GM12865 (cell line): Measurements from ENCODE around the gene CEBPA.

ENCODE experiments used
- DNase-seq: peaks from one replicate; pipeline ENCODE4 v3.0.0; 2010; ENCODE audit warnings: low read depth
- H3K4me3 ChIP-seq: 2 replicates; pipeline ENCODE4 v1.5.1; 2011; ENCODE audit warnings: mild to moderate bottlenecking, low read depth, low read length, control low read depth
- TF ChIP-seq, protein P1 (sequence below): IDR thresholded peaks from 2 replicates; pipeline ENCODE4 v1.5.1; 2011; ENCODE audit warnings: low read length, control low read depth, low read depth, inconsistent platforms; ENCODE audit not compliant: insufficient read depth; ENCODE audit errors: missing control alignments

Gene CEBPA

DNA sequence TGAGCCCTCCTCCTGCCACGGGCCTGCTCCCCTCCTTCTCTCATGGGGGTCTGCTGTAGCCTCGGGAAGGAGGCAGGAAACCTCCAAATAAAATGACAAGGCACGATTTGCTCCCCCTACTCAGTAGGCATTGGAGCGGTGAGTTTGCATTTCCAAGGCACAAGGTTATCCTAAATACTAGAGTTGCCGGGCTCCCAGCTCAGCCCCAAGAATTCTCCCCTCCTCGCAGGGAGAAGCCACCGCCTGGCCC is 1.5 kb downstream of the CEBPA start:
- TF ChIP-seq, protein P1, sequence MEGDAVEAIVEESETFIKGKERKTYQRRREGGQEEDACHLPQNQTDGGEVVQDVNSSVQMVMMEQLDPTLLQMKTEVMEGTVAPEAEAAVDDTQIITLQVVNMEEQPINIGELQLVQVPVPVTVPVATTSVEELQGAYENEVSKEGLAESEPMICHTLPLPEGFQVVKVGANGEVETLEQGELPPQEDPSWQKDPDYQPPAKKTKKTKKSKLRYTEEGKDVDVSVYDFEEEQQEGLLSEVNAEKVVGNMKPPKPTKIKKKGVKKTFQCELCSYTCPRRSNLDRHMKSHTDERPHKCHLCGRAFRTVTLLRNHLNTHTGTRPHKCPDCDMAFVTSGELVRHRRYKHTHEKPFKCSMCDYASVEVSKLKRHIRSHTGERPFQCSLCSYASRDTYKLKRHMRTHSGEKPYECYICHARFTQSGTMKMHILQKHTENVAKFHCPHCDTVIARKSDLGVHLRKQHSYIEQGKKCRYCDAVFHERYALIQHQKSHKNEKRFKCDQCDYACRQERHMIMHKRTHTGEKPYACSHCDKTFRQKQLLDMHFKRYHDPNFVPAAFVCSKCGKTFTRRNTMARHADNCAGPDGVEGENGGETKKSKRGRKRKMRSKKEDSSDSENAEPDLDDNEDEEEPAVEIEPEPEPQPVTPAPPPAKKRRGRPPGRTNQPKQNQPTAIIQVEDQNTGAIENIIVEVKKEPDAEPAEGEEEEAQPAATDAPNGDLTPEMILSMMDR, result no peak
- DNase-seq, result no peak
- no peak overlapping the region for H3K4me3 ChIP-seq

DNA sequence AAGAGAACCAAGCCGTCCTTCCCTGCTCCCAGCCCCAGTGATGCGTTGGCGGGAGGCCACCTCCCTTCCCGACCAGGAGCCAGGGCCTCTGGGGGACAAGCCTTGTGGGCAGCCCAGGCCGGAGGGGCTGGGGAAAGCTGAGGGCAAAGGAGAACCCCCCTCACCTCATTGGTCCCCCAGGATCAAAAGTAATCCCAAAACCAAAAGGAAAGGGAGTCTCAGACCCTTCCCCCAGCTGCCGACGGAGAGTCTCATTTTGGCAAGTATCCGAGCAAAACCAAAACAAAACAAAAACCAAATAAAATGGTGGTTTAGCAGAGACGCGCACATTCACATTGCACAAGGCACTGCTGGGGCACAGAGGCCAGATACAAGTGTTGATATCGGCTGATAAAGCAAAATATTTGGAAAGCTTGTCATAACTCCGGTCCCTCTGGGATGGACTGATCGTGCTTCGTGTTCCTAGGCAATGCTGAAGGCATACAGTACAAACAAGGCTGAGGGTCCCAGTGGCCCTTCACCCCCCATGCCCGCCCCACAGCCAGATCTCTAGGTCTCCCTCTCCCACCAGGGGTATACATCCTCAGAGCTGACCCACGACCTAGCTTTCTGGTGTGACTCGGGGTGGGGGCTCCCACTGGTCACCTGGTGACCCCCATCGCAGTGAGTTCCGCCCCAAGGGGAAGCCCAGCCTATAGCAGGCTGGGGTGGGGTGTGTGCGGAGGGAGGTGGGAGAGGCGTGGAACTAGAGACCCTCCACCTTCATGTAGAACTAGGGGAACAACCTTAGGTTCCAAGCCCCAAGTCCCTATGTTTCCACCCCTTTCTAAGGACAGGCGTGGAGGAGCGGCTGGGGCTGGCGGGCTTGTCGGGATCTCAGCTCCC is 2.1 kb downstream of the CEBPA start:
- DNase-seq, result no peak
- TF ChIP-seq, protein P1, result no peak
- no peak overlapping the region for H3K4me3 ChIP-seq

DNA sequence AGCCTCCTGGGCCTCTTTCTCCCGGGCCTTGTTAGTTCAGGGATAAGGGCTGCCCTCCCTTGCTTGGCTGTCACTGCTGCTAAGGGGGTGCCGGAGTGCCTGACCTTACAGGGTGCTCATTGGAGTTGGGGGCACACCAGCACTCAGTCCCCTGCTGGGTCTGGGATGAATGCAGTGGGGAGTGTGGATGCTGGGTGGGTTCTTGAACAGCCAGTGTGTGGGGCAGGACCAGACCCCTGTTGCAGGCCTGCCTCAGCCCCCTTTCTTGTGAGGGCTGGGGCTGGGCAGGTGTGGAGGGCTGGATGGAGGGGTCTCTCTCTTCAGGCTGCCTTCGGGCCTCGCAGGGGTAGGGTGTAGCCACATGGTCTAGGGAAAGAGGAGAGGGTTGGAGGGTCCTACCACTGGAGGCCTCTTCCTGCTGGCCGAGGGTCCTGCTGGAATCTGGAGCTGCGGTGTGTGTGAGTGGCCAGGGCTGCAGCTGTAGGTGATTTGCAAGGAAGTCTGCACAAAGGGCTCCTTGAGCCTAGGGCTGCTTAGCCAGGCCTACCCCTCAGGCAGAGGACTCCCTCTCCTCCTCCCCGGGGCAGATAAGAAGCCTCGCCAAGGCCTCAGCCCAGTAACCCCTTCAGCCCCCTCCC is 3.2 kb downstream of the CEBPA start:
- DNase-seq, result no peak
- no peak overlapping the region for H3K4me3 ChIP-seq
- TF ChIP-seq, protein P1, result no peak

DNA sequence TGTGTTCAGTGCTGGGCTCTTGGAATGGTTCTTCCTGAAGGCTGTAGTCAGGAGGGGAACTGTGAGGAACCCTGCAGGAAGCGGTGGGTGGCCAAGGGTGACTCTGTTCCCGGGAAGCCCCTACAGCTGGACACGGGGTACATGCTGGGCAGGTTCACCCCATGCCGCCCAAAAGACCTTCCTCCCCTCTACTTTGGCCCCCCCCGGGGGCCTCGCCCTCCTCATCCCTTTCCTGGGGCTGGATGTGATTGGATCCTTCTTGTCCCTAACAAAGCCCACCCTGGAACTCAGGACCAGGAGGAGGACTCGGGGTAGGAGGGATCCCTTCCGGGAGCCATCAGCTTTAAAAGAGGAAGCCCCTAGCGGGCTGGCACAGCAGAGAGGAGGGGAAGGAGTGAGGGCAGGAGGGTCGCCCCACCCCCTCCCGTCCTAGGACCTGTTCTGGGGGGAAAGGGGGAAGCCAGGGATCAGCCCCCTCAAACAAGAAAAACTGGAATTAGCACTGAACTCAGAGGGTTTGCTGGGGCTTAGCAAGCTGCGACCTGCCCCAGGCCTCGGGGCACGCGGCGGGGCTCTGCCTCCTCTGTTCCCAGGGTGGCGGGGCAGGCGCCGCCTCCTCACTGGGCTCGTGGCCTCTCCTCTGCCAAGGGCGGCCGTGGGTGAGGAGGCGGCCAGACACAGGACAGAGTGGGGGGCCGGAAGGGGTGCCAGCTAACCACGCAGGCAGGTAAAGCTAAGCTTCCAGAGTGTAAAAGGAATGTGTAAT is 4.0 kb downstream of the CEBPA start:
- no peak overlapping the region for H3K4me3 ChIP-seq
- DNase-seq, result no peak
- TF ChIP-seq, protein P1, result no peak

DNA sequence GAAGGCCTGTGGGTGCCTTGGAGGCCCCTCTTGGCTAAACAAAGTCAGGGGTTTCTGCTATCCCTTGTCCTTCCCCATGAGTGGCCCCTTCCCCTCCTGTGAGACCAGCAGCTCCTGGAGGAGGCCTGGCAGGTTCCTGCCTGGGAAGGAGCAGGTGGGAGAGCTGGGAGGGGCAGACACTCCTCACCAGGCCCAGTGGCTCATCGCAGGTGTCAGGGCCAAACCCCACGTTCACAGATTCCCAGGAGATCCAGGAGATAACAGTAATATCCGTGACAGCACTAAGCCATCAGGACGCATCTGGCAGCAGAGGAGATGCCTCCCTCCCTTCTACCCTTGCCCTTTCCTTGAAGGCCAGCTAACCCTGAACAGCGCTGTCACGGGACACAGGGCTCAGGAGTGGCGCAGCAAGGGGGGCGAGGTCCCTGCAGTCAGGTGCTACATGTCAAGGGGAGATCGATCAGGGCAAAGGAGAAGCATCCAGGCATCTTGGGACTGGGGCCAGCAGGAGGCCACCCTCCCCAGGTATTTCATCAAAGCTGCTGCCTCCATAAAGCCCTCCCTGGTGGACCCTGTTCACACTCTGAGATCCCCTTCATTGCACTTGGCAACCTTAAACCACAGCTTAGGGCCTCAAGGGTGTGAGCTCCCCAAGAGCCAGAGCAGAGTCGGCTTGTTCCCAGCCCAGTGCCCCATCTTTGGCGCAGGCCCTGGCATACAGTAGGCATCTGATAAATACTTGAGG is 4.8 kb downstream of the CEBPA start:
- no peak for DNase-seq
- no peak overlapping the region for H3K4me3 ChIP-seq
- TF ChIP-seq, protein P1, result no peak

DNA sequence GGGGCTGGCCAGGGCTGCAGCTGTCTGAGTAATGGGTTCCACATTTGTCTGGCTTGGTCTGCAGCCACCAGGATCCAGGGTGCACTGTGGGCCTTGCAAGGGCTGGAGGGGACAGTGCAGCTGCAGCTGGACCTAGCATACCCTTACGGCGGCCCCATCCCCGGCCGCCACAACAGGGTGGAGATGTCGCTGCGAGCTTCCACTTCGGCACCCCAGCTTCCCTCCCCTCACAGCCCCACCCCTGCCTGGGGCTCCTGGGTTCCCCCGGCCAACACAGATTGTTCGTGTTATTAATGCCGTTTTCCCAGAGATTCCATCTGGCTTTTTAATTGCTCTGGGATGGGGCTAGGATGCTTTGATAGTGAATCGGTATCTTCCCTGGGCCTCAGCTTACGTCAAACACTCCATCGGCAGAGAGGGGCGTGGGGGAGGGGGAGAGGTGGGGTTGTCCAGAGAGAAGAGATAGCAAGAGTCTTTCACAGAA is 5.8 kb downstream of the CEBPA start:
- H3K4me3 ChIP-seq, result no peak overlapping the region
- TF ChIP-seq, protein P1, result no peak
- no peak for DNase-seq
